Endothelial cell of umbilical vein (primary cell): ENCODE data around the gene RANBP3.

Experiments used
- EZH2 ChIP-seq: IDR thresholded peaks from 2 replicates; pipeline ENCODE4 v1.6.1; 2012; ENCODE audit warnings: borderline replicate concordance, low read depth, mild to moderate bottlenecking, moderate library complexity, low read length, inconsistent platforms; ENCODE audit not compliant: severe bottlenecking
- TF ChIP-seq, protein P1 (sequence below), 2 donors: IDR thresholded peaks; 1 replicate in 1 of 2; 2 replicates in 1 of 2; pipeline ENCODE4 v1.5.1; 2011; ENCODE audit warnings: low read length in 2 of 2, mild to moderate bottlenecking in 2 of 2, moderate library complexity in 2 of 2, control low read depth in 1 of 2, inconsistent platforms in 1 of 2, low read depth in 1 of 2; ENCODE audit not compliant: insufficient read depth in 1 of 2; ENCODE audit errors: extremely low read depth in 1 of 2

DNA sequence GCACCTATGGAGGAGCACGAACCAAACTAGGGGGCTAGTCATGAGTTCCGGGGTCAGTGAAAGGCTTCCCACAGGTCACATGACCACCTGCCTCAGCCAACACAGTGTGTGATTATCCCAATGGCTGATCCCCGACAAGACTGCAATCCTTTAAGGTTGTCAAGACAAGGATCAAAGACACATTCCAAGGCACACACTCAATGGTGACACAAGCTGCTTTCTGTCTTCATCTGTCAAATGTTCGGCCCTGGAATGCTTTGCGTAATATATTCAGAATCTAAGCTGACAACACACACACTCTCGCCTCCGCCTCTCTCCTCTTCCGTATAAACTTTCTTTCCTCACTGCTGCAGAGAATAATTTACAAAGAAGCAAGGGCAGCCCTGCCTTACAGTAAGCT, 11.7 kb downstream of the RANBP3 start:
- TF ChIP-seq, protein P1, sequence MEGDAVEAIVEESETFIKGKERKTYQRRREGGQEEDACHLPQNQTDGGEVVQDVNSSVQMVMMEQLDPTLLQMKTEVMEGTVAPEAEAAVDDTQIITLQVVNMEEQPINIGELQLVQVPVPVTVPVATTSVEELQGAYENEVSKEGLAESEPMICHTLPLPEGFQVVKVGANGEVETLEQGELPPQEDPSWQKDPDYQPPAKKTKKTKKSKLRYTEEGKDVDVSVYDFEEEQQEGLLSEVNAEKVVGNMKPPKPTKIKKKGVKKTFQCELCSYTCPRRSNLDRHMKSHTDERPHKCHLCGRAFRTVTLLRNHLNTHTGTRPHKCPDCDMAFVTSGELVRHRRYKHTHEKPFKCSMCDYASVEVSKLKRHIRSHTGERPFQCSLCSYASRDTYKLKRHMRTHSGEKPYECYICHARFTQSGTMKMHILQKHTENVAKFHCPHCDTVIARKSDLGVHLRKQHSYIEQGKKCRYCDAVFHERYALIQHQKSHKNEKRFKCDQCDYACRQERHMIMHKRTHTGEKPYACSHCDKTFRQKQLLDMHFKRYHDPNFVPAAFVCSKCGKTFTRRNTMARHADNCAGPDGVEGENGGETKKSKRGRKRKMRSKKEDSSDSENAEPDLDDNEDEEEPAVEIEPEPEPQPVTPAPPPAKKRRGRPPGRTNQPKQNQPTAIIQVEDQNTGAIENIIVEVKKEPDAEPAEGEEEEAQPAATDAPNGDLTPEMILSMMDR (IDR thresholded peaks at IDR 0.05; ENCODE audit: extremely low read depth in 1 of 2, insufficient read depth in 1 of 2, low read depth in 1 of 2, low read length in 2 of 2) = no peak
- no peak for TF ChIP-seq EZH2
